ENCODE data around the gene SNRNP27.
"Not testable (repeated sequence)": the region's sequence is repeated elsewhere in the genome, so short reads cannot be mapped to it uniquely, and the experiment has no call there.

SNRNP27 gene

GRCh38 chr2:69947325-69947931, 53.7 kb downstream of the SNRNP27 start:
- DNase-seq: no peak

DNA sequence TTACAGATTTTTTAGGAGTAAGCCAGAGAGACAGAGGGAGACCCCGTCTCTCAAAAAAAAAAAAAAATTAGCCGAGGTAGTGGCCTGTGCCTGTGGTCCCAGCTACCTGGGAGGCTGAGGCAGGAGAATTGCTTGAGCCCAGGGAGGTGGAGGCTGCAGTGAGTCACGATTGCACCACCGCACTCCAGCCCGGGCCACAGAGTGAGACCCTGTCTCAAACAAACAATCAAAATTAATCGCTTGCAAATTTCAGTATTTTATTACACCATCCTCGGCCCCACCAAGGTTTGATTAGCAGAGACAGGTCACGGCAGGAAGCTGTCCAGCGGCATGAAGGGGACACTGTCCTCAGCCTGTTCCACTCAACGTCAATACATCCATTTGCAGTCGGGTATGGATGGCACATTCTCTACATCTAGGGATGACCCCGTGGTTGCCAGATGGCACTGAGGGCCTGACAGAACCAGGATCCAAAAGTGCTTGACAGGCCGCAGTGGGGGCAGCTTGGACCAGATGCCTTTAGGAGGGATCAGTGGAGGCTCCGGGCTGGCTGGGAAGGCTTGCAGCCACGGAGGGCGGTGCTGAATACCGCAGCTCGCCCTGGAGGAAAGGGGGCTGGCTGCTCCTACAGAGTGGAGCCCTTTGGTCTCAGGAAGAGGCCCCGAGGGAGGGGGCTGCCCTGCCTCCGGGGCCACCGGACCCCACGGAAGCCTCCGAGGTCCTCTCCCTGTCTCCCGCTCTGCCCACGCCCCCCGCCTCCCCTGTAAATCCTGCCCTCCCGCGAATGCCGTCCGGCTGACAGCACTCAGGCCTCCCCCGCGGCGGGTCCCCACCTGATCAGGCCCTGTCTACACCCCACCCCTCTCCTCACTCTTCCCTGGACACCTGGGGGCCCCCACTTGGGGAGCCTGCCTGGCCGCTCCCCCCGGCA, 54.5 kb downstream of the SNRNP27 start:
- DNase-seq: no peak

DNA sequence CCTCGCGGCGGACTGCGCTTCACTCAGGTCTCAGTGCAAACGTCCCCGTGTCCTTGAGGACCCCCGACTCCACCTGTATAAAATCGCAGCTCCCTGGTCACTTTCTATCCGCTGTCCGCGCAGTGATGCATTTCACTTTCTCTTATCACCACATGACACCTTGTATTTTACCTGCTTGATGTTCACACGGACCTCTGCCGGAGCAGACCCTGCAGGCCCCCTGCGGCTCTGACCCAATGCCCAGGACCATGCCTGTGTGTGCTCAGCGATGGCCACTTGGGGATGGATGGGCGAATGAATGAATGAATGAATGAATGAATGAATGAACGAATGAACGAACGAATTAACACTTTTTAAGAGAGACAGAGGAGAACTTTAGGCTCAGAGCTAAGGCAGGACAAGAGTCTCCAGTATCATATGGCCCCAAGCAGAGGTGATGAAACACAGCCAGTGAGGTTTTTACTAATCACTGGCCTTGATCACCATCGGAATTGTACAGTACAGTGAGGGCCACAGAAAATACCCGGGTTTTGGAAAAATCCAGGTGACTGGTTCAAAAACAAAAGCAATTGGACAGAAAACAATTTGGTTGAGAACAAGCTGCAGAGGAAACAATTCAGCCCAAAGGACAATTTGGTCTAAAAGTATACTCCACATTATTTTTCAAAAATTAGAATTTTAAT, 55.3 kb downstream of the SNRNP27 start:
- DNase-seq: no peak

GRCh38 chr2:69950241-69950640, 56.5 kb downstream of the SNRNP27 start:
- no peak for DNase-seq

GRCh38 chr2:69950671-69951070, 56.9 kb downstream of the SNRNP27 start:
- DNase-seq: not testable (repeated sequence)

GRCh38 chr2:69952336-69953115, 58.8 kb downstream of the SNRNP27 start:
- no peak for DNase-seq

DNA sequence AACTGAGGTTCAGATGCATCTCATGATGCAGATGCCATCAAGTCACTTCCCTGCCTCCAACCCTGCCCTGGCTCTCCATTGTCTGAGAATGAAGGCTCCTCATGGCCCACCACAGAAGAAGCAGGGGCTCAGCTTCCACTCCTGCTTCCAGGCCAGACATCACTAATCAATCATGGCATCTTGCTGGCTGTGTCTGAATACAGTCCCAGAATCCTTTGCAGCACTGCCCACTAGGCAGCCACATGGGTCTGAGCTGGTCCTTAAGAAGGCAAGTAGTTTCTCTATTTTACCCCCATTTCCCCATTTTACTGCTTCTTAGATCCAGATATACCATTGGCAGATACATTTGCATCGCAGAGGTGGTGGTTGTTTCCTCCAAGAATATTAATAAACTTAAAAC, 60.3 kb downstream of the SNRNP27 start:
- no peak for DNase-seq
